ENCODE measurements around the gene SLC4A1AP.
A peak's percentile ranks its signal among the peaks of the same experiment; 100 is the strongest.

SLC4A1AP gene

DNA sequence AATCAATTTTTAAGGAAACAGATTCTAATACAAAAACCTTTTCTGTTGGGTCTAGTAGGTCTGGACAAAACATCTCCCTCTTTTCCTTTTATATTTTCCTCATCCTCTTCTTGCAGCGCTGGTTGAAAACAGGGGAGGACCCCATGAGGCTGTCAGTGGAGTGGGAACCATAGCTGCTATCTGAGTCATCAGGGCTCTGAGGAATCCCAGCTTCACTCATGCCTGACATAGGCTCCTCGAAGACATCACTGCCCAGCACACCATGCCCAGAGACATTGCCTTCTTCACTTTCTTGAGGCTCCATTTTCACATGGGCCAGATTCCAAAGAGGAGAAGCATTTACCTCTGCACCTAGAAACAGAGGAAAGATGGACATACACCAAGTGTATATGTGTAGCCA is 10.3 kb upstream of the SLC4A1AP start:
- no peak overlapping the region for H3K4me3 ChIP-seq (ENCODE audit: low read length)
- no peak for TF ChIP-seq CTCF (IDR thresholded peaks at IDR 0.05; ENCODE audit: insufficient read depth, low read depth, low read length, missing control alignments)
- DNase-seq (ENCODE audit: low read depth) = peak; percentile 47

DNA sequence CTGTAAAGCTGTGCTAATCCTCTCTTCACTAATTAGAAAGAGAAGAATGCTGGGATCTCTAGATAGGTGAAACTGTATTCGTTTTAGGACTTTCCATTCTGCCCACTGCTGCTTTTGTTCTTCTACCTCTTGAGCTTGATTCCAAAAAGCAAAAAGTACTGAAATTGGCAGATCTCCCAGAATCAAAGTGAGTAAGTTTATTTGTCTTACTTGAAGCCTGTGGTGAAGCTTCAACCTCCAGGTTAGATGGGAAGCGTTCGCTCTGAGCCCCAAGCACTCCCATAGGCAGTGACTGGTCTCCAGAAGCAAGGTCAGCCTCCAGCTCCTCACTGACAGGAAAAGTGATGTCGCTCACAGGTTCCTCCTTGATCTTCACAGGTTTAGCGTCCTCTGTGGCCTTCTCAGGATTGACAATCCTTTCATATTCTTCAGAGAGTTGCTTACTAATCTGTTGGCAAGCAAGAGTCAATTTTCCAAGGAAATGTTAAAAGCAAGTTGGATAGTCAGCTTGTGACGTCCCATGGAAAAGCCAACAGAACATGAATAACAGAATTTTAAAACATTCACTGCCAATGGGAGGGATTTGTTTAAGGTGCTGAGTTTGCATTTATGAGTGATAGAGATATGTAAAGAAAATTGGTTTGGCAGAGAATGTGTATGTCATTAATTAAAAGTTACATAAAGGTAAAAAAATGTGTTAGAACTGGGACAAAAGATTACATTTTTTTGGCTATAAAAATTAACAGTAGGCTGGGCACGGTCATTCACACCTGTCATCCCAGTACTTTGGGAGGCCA is 8.3 kb upstream of the SLC4A1AP start:
- no peak for TF ChIP-seq CTCF (IDR thresholded peaks at IDR 0.05; ENCODE audit: insufficient read depth, low read depth, low read length, missing control alignments)
- peak; percentile 54 for DNase-seq (ENCODE audit: low read depth)
- no peak overlapping the region for H3K4me3 ChIP-seq (ENCODE audit: low read length)

DNA sequence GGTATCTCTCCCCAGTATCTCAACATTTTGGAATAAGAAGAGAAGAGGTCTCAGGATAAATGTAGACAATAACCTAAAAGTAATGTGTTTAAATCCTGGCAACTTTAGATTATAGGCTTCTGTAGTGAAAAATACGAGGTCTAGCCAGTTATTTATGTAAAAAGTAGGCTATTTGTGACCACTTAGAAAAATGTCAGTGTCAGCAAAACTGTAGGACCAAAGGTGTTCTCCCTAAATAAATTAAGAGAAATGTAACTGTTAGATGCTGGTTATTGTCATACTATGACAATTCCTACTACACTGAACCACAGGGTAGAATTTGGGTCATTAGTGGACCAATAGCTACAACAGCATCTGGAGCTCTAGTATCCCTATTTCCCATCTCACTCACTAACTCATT is 2.3 kb upstream of the SLC4A1AP start:
- DNase-seq (ENCODE audit: low read depth) = no peak
- no peak for TF ChIP-seq CTCF (IDR thresholded peaks at IDR 0.05; ENCODE audit: insufficient read depth, low read depth, low read length, missing control alignments)
- H3K4me3 ChIP-seq (ENCODE audit: low read length) = no peak overlapping the region

DNA sequence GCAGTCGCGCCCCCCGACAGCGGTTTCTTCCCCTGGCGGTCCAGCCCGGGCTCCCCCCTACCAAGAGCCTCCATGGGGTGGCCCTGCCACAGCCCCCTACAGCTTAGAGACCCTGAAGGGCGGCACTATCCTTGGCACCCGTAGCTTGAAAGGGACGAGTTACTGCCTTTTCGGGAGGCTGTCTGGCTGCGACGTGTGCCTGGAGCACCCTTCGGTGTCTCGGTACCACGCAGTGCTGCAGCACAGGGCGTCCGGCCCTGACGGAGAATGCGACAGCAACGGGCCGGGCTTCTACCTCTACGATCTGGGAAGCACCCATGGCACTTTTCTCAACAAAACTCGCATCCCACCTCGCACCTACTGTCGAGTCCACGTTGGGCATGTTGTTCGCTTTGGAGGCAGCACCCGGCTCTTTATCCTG is 475 bp downstream of the SLC4A1AP start:
- no peak for DNase-seq (ENCODE audit: low read depth)
- H3K4me3 ChIP-seq (ENCODE audit: low read length) = peak overlapping the region; percentile 95
- TF ChIP-seq CTCF (IDR thresholded peaks at IDR 0.05; ENCODE audit: insufficient read depth, low read depth, low read length, missing control alignments) = no peak

DNA sequence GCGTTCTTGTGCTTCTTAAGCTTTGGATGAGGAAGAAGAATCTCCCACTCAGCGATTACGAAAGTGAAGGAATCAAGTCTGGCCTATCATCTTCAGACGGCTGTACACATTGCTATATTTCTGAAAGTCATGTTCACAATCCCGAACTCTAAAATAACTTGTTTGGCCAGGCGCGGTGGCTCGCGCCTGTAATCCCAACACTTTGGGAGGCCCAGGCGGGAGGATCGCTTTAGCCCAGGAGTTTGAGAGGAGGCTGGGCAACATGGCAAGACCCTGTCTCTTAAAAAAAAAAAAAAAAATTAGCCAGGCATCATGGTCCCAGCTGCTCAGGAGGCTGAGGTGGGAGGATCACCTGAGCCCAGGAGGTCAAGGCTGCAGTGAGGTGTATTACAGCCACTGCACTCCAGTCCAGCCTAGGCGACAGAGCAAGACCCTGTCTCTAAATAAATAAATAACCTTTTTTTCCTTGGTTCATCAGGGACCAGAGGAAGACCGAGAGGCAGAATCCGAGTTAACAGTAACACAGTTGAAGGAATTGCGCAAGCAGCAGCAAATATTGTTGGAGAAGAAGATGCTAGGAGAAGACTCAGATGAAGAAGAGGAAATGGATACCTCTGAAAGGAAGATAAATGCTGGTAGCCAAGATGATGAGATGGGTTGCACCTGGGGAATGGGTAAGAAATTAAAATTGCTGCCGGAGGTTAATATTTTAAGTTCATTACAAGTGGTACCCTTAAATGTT is 1.1 kb downstream of the SLC4A1AP start:
- no peak for DNase-seq (ENCODE audit: low read depth)
- peak overlapping the region; percentile 95 for H3K4me3 ChIP-seq (ENCODE audit: low read length)
- no peak for TF ChIP-seq CTCF (IDR thresholded peaks at IDR 0.05; ENCODE audit: insufficient read depth, low read depth, low read length, missing control alignments)

DNA sequence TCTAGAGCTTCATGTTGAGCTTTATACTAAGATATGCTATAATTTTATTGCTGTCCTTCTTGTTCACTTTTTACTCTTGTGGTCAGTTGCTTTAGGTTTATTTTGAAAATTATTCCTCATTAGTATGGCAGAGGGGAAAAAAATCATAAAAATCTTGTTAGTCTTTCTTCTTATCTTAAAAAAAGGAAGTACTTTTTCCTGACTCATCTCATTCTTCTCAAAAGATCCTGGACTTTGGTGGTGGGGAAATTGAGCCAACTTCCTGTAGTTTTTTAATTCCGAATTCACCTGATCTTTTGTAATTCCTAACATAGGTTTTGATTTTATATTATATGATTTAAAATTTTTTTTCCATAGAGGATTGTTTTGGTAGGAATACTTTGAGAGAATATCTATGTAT is 3.8 kb downstream of the SLC4A1AP start:
- no peak for TF ChIP-seq CTCF (IDR thresholded peaks at IDR 0.05; ENCODE audit: insufficient read depth, low read depth, low read length, missing control alignments)
- no peak overlapping the region for H3K4me3 ChIP-seq (ENCODE audit: low read length)
- no peak for DNase-seq (ENCODE audit: low read depth)

Data from epithelial cell of esophagus (primary cell).